ENCODE measurements around the gene DCAKD.

DCAKD gene

GRCh38 chr17:45051060-45051719 lies at the start of gene DCAKD:
Gene DCAKD (minus strand): TSS chr17:45051632. CDS start chr17:45034885, 16,747 bp downstream.
- peak; percentile 93 for DNase-seq

DNA sequence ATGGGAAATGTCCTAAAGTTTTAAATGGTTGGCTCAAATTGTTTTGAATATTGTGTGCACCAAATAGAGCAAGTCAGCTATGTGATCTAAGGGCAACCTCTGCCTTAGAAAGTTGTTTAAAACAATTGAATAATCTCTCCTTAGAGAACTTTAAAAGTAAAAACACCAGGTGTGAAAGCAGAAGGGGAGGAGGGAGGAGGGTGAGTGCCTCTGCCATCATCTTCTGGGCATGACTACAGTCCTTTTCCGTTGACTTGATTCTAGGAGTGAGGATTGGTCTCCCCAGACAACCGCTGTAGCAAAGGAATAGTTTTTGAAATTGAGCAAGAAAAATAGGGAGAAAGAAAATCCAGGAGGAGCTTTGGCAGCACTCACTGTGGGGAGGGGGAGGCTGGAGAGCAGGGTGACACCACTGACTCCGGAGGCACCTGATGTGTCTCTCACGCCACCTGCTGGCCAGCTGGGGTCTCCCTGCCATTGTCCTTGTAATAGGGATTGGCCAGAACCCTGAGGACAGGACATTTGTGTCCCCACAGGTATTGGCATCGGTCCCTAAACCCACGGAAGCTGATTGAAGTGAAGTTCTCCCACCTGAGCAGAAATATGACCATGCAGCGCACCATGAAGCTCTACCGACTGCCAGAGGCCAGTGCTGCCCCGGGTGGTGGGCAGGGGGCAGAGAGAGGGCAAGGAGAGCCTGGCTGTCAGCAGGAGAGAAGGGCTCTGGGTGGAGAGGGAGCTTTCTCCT lies 47.6 kb upstream of the DCAKD start:
- DNase-seq, result peak; percentile 72

DNA sequence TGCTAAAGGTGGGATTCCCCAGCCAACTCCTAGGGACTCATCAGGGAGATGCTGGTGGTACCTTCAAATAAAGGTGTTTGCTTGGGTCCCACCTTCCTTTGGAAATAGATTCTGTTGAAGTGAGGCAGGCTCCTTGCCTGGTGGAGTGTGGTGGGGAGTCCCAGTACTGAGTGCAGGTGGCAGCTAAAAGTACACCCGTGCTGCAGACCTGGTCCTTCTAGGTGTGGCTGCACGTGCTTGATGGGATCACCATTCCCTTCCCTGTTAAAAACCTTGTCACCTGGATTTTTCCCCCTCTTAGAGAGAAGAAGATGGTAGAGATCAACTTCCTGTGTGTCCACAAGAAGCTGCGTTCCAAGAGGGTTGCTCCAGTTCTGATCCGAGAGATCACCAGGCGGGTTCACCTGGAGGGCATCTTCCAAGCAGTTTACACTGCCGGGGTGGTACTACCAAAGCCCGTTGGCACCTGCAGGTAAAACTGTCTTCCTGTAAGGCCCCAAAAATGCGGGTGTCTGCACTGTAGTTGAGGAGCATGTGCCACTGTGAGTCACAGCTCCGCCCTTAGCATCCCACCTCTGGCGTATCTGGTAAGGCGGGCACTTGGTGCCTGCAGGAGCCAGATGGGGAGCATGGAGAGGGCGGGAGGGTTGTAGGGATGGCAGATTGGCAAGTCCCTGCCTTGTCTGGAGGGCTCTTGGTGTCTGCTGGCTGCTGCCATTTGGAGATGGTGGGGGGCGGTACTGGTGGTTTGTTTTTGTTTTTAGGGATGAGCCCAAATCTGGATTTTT lies 46.8 kb upstream of the DCAKD start:
- DNase-seq, result no peak

DNA sequence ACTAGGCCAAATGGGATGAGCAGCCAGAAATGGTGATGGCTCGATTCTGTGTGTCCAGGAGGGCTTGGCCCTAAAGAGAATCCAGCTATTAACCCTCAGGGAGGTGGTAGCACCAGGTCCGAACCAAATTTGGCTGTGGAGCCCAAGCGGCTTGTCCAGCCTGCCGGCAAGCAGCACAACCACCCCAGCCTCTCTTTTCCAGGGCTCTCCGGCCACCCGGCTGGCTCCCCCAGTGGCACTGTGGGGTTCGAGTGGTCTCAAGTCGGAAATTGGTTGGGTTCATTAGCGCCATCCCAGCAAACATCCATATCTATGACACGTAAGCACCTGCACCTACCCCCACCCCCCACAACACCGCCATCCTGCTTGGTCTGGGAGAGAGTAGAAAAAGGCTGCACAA lies 45.5 kb upstream of the DCAKD start:
- no peak for DNase-seq

- DNase-seq, result no peak
These were observed 44.7 kb upstream of the DCAKD start for GRCh38 chr17:45096141-45096540.

GRCh38 chr17:45093444-45094110 lies 42.1 kb upstream of the DCAKD start:
- DNase-seq, result no peak

DNA sequence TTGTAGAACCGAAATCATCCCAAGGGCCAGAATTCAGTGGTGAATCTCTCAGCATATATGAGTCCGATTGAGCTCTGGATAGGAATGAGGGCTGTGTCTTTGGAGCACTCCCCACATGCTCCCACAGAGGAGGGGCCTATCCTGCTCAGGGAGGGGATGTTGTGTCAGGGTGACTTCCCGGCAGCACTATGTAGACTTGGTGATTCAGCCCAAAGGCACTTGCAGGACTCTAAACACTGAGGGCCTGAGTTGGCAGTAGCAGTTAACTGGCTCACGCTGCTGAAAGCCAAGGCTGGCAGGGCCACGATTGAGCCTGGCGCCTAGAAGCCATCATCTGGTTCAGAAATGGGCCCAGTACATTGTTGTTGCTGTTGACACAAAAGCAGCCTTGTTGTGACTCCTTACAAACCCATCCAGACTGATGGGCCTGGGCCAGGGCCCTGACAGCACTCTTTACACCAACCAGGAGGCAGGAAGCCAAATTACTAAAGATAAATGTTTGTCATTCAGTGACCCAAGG lies 41.5 kb upstream of the DCAKD start:
- DNase-seq, result no peak

GRCh38 chr17:45091778-45092425 lies 40.5 kb upstream of the DCAKD start:
- DNase-seq, result no peak

- DNase-seq, result no peak
These were observed 39.3 kb upstream of the DCAKD start for GRCh38 chr17:45090711-45091110.

- DNase-seq, result no peak
These were observed 37.3 kb upstream of the DCAKD start for GRCh38 chr17:45088741-45089140.

- DNase-seq, result no peak
These were observed 36.5 kb upstream of the DCAKD start for GRCh38 chr17:45087978-45088377.

DNA sequence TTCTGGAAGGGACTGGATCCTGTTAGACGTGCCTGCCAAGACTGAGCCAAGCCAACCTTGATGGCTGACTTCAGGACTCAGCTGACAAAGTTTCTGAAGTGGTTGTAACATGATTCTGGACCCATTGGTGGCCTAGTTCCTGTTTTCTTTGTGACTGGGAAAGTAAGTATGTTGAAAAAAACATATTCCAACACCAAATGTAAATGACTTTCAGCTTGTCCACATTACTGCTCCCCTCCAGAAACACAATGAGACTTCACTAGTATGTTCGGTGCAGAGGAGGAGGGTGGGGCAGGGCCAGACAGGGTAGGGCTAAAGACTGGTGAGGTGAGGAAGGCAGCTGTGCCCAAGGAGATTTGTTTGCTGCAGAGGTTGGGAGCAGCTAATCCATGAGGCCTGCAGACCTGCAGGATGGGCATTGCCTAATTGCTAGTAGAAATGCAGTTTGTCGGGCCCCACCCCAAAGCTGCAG lies 36.1 kb upstream of the DCAKD start:
- DNase-seq, result no peak

- DNase-seq, result no peak
These were observed 35.6 kb upstream of the DCAKD start for GRCh38 chr17:45086865-45087503.

DNA sequence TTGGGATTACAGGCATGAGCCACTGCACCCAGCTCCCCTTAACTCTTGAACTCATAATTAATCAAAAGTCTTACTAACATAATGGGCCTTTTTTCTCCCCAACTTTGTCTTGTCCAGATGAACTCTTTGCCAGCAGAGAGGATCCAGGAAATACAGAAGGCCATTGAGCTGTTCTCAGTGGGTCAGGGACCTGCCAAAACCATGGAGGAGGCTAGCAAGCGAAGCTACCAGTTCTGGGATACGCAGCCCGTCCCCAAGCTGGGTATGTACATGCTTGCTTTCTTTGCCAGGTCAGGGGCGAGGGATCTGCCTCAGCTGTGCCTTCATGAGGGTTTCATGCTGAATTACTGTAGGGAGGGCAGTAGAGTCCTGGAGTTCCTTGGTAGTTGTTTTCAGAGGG lies 35.0 kb upstream of the DCAKD start:
- DNase-seq, result no peak

GRCh38 chr17:45081047-45081703 lies 29.7 kb upstream of the DCAKD start:
- no peak for DNase-seq

GRCh38 chr17:45077643-45078042 lies 26.2 kb upstream of the DCAKD start:
- DNase-seq, result no peak

DNA sequence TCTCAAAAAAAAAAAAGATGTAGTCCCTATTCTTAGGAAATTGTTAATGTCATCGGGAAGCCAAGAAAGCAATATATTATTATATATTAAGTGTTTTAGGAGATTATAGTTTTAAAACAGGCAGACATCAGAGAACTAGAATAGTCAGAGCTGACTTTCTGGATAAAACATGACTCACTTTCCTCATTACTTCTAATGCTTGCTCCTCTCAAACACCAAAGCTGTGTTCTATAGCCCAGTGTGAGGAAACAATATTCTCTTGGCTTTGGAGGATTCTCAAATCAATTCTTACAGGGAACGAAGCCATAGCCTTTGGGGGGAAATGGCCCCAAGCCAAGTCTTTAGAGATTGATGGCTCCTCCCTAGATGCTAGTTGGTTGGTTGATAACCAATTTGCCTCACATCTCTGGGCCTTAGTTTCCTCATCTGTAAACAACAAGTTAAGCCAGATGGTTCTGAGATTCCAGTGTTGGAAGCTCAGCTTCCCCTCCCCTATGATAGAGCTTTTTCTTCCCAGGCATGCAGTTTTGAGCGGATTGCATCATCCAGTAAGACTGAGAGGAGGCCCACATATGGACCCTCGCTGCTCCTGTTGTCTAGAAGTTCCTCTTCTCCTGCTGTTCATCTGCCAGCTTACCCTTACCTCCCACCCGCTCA lies 22.1 kb upstream of the DCAKD start:
- no peak for DNase-seq

DNA sequence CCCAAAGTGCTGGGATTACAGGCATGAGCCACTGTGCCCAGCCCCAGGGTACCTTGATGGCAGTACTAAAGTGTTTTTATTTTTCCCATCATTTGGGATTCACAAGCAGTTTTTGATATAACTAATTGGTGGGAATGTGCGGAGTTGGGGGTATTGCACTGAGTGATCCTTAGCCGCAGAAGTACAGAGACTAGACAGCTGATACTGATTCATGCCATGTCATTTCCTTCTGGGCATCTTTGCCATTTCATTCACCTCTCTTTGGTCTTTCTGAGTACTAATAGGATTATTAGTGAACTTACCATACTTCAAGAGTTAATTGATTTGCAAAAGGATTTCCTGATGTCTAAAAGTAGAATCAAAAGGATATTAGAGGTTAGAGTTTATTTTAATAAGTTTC lies 19.4 kb upstream of the DCAKD start:
- DNase-seq, result no peak

- DNase-seq, result no peak
These were observed 18.6 kb upstream of the DCAKD start for GRCh38 chr17:45070001-45070400.

DNA sequence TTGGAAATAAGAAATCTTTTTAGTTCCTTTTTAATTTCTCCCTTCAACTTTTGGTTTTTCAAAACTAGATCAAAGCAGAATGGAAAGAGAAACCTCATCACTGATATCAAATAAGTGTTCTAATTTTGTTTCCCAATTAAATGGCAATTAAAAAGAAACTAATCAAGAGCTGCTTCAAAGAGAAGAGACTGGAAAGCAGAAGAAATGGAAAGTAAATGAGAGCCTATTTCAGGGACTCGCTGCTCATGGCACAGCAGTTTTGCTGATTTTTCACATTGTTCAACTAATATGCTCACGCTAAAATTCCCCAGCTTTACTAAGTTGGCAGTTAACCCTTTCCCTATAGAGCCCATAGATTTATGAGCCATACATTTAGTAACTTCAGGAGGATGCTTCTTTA lies 16.2 kb upstream of the DCAKD start:
- DNase-seq, result no peak

GRCh38 chr17:45063198-45063597 lies 11.8 kb upstream of the DCAKD start:
- no peak for DNase-seq

Data from CD4-positive, alpha-beta T cell treated with Interleukin-12 subunit alpha and Interleukin-12 subunit beta, for 1 hour (primary cell).